GM21717 (cell line): ENCODE measurements around the gene GNL1.
"Not testable (repeated sequence)": the region's sequence is repeated elsewhere in the genome, so short reads cannot be mapped to it uniquely, and the experiment has no call there.

Source experiments
- ATAC-seq: cut with Tn5 transposase; IDR thresholded peaks from one replicate; pipeline ENCODE4 v1.9.1; 2021; ENCODE audit warnings: mild to moderate bottlenecking, moderate library complexity; ENCODE audit not compliant: unreplicated experiment

GNL1 gene

GRCh38 chr6:30500421-30501355 is 55.6 kb downstream of the GNL1 start:
- ATAC-seq: no peak

GRCh38 chr6:30498705-30499104 is 57.6 kb downstream of the GNL1 start:
- ATAC-seq: not testable (repeated sequence)

DNA sequence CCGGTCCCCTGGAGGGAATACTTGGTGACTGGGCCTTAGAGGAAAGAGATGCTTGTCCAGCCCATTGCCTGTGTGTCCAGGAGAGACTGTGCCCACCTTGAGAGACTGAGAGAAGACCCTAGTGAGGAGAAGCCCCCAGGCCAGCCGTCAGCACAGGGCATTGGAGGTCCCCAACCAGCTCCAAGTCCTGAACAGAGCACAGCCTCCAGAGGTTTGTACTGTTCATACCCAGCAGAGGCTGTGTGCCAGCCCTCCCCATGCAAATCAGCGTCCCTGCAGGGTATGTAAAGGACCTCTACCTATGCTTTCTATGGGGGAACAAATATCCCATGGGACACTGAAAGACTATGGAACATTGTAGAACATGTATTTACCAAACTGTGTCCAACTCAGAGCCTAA is 58.6 kb downstream of the GNL1 start:
- ATAC-seq: no peak

GRCh38 chr6:30497261-30497599 is 59.1 kb downstream of the GNL1 start:
- not testable (repeated sequence) for ATAC-seq

DNA sequence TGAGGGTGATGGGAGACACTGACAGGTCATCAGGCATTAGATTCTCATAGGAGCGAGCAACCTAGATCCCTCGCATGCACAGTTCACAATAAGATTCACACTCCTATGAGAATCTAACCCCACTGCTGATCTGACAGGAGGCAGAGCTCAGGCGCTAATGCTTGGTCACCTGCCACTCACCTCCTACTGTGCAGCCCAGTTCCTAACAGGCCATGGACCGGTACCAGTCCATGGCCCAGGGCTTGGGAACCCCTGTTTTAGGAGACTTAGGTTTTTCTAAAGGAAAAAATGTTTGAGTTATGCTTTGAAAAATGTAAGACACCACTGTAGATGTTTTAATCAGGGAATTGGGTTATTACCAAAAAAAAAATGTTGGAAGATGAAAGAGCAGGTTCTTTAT is 60.3 kb downstream of the GNL1 start:
- no peak for ATAC-seq

- ATAC-seq: not testable (repeated sequence)
Observed at GRCh38 chr6:30495060-30495459, 61.2 kb downstream of the GNL1 start.

DNA sequence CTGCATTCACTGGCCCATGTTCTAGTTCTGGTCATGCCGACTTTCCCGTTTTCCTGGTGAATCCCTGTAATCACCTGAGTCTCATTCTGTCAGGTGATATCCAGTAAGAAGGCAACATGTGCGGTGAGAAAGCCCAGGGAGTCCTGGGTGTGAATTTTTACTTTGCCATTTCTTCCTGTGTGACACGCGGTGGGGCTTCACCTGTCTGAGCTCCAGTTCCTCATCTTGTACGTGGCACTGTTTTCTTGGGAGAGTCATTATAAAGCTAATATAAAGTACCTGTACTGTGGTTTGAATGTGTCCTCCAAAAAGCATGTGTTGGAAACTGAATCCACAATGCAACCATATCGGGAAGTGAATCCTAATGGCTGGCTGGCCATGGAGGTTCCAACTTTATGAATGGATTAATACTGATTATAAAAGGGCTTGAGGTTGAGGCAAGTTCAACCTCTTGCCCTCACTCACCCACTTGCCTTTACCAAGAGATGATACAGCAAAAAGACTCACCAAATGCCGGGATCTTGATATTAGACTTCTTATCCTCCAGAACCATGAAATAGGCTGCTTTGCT is 61.9 kb downstream of the GNL1 start:
- ATAC-seq: no peak

DNA sequence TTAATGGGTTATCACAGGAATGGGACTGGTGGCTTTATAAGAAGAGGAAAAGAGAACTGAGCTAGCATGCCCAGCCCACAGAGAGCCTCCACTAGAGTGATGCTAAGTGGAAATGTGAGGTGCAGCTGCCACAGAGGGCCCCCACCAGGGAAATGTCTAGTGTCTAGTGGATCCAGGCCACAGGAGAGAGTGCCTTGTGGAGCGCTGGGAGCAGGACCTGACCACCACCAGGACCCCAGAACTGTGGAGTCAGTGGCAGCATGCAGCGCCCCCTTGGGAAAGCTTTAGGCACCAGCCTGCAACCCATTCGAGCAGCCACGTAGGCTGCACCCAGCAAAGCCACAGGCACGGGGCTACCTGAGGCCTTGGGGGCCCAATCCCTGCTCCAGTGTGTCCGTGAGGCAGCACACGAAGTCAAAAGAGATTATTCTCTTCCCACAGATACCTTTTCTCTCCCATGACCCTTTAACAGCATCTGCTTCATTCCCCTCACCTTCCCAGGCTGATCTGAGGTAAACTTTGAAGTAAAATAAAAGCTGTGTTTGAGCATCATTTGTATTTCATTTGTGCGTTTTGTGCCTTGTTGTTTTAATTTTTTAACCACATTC is 62.5 kb downstream of the GNL1 start:
- ATAC-seq: no peak

DNA sequence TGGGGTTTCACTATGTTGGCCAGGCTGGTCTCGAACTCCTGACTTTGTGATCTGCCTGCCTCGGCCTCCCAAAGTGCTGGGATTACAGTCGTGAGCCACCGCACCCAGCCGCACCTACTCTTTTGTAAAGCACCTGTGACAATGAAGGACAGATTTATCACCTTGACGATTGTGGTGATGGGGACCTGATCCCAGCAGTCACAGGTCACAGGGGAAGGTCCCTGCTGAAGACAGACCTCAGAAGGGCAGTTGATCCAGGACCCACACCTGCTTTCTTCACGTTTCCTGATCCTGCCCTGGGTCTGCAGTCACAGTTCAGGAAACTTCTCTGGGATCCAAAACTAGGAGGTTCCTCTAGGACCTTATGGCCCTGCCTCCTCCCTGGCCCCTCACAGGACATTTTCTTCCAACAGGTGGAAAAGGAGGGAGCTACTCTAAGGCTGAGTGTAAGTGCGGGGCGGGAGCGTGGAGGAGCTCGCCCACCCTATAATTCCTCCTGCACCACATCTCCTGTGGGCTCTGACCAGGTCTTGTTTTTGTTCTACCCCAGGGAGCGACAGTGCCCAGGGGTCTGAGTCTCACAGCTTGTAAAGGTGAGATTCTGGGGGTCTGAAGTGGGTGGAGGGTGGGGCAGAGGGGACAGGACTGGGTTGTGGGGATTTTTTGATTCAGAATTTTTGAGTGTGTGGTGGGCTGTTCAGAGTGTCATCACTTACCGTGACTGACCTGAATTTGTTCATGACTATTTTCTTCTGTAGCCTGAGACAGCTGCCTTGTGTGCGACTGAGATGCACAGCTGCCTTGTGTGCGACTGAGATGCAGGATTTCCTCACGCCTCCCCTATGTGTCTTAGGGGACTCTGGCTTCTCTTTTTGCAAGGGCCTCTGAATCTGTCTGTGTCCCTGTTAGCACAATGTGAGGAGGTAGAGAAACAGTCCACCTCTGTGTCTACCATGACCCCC is 64.0 kb downstream of the GNL1 start:
- no peak for ATAC-seq
